IMR-90 (cell line): Measurements from ENCODE around the gene BTAF1. TPM values are rescaled to one million over a fixed set of nuclear protein-coding genes. Genes with fewer than 3 reads are reported as not detected.

ENCODE experiments used
- ATAC-seq: fragments of 200-7000 bp; cut with Tn5 transposase; 2 replicates; pipeline ENCODE4 v1.9.1; 2020; ENCODE audit warnings: low read depth, mild to moderate bottlenecking, moderate library complexity
- BruUV-seq: library from RNA; stranded (reverse); fragments of 400-500 nt; replicated peaks from 2 replicates; lab custom pipeline; 2021; lab: Mats Ljungman, UMichigan
- CTCF ChIA-PET: fragments of 300-600 bp; formaldehyde crosslinking; extraction: SDS; loops from one replicate; lab custom pipeline; 2021; ENCODE audit warnings: antibody characterized with exemption; lab: Yijun Ruan, JAX
- POLR2A ChIA-PET: fragments of 300-600 bp; sonication (Branson Sonifier 250); formaldehyde crosslinking; loops from one replicate; lab custom pipeline; 2022; ENCODE audit warnings: antibody characterized with exemption; ENCODE audit not compliant: unreplicated experiment; lab: Charles Lee
- DNase-seq: peaks from one replicate; pipeline ENCODE4 v3.0.0; 2013
- H2AFZ ChIP-seq: replicated peaks from 2 replicates; pipeline ENCODE3; 2013; ENCODE audit warnings: low read length, mild to moderate bottlenecking; ENCODE audit not compliant: poor library complexity
- H2AK5ac ChIP-seq: 2 replicates; pipeline ENCODE4 v1.6.1; 2013; ENCODE audit warnings: low read depth, low read length, inconsistent platforms
- H2AK9ac ChIP-seq: replicated peaks from 2 replicates; pipeline ENCODE3; 2013; ENCODE audit warnings: mild to moderate bottlenecking, low read depth, low read length, moderate library complexity; ENCODE audit not compliant: poor library complexity
- H2BK120ac ChIP-seq: 2 replicates; pipeline ENCODE4 v1.6.1; 2013; ENCODE audit warnings: low read depth, low read length, inconsistent platforms
- H2BK15ac ChIP-seq: 3 replicates; pipeline ENCODE4 v1.6.1; 2013; ENCODE audit warnings: low read depth, low read length, inconsistent platforms
- H2BK20ac ChIP-seq: 2 replicates; pipeline ENCODE4 v1.6.1; 2013; ENCODE audit warnings: low read depth, mild to moderate bottlenecking, inconsistent platforms, low read length, moderate library complexity
- H2BK5ac ChIP-seq: 2 replicates; pipeline ENCODE4 v1.6.1; 2013; ENCODE audit warnings: mild to moderate bottlenecking, low read depth, low read length, inconsistent platforms; ENCODE audit not compliant: poor library complexity, severe bottlenecking
- H3K14ac ChIP-seq: replicated peaks from 2 replicates; pipeline ENCODE4 v1.6.1; 2013; ENCODE audit warnings: low read depth, low read length, inconsistent platforms
- H3K18ac ChIP-seq: 2 replicates; pipeline ENCODE4 v1.6.1; 2013; ENCODE audit warnings: low read depth, low read length, control low read depth
- H3K23ac ChIP-seq: 2 replicates; pipeline ENCODE4 v1.6.1; 2013; ENCODE audit warnings: low read depth, low read length, inconsistent platforms
- H3K27ac ChIP-seq: 2 replicates; pipeline ENCODE4 v1.5.1; 2013; ENCODE audit warnings: mild to moderate bottlenecking, control low read depth, low read length; ENCODE audit not compliant: insufficient read depth
- H3K27me3 ChIP-seq: 2 replicates; pipeline ENCODE4 v1.6.1; 2013; ENCODE audit warnings: low read length; ENCODE audit not compliant: control insufficient read depth, insufficient read depth
- H3K36me3 ChIP-seq: 2 replicates; pipeline ENCODE4 v1.6.1; 2013; ENCODE audit warnings: low read length, mixed read lengths; ENCODE audit not compliant: control insufficient read depth, insufficient read depth
- H3K4ac ChIP-seq: 2 replicates; pipeline ENCODE4 v1.6.1; 2013; ENCODE audit warnings: low read depth, low read length, inconsistent platforms
- H3K4me1 ChIP-seq: 2 replicates; pipeline ENCODE4 v1.6.1; 2013; ENCODE audit warnings: low read length, mixed read lengths; ENCODE audit not compliant: control insufficient read depth, insufficient read depth
- H3K4me2 ChIP-seq: 2 replicates; pipeline ENCODE4 v1.6.1; 2013; ENCODE audit warnings: low read depth, mild to moderate bottlenecking, control low read depth, low read length, moderate library complexity
- H3K4me3 ChIP-seq: 2 replicates; pipeline ENCODE4 v1.5.1; 2013; ENCODE audit warnings: low read depth, mild to moderate bottlenecking, control low read depth, low read length, moderate library complexity; ENCODE audit not compliant: insufficient read depth
- H3K56ac ChIP-seq: 2 replicates; pipeline ENCODE4 v1.6.1; 2013; ENCODE audit warnings: low read length, inconsistent platforms; ENCODE audit not compliant: insufficient read depth; ENCODE audit errors: extremely low read depth
- H3K79me1 ChIP-seq, 2 experiments: 2 replicates each; pipeline ENCODE4 v1.6.1; 2013; ENCODE audit warnings: low read length in 2 of 2, inconsistent platforms in 1 of 2, low read depth in 1 of 2
- H3K9ac ChIP-seq: 2 replicates; pipeline ENCODE4 v1.6.1; 2013; ENCODE audit warnings: low read depth, low read length, control low read depth
- H3K9me1 ChIP-seq: 2 replicates; pipeline ENCODE4 v1.6.1; 2013; ENCODE audit warnings: low read length, inconsistent platforms; ENCODE audit not compliant: insufficient read depth
- H3K9me3 ChIP-seq: 2 replicates; pipeline ENCODE4 v1.6.1; 2013; ENCODE audit warnings: low read length; ENCODE audit not compliant: control insufficient read depth, insufficient read depth
- H4K20me1 ChIP-seq: 2 replicates; pipeline ENCODE4 v1.6.1; 2013; ENCODE audit warnings: low read length, inconsistent platforms; ENCODE audit not compliant: insufficient read depth
- H4K5ac ChIP-seq: 2 replicates; pipeline ENCODE4 v1.6.1; 2013; ENCODE audit warnings: mild to moderate bottlenecking, low read depth, low read length, control low read depth
- H4K8ac ChIP-seq, 2 experiments: 2 replicates each; pipeline ENCODE4 v1.6.1; 2013; ENCODE audit warnings: low read depth in 2 of 2, low read length in 2 of 2, control low read depth in 1 of 2, inconsistent platforms in 1 of 2
- H4K91ac ChIP-seq: 2 replicates; pipeline ENCODE4 v1.6.1; 2013; ENCODE audit warnings: low read depth, low read length, inconsistent platforms; ENCODE audit not compliant: insufficient read depth
- MXI1 ChIP-seq: IDR thresholded peaks from 2 replicates; pipeline ENCODE4 v1.6.1; 2012; ENCODE audit warnings: low read depth, mild to moderate bottlenecking, low read length, moderate library complexity, borderline replicate concordance
- POLR2A ChIP-seq: IDR thresholded peaks from 2 replicates; pipeline ENCODE4 v1.6.1; 2012; ENCODE audit warnings: mild to moderate bottlenecking, low read depth, low read length
- WGBS, 2 experiments: methylation state at CpG; one replicate each; pipeline versions ENCODE4 v1.1.5 to v1.1.7; 2013; ENCODE audit warnings: missing lambda C conversion rate in 2 of 2; ENCODE audit not compliant: insufficient read length in 1 of 2; ENCODE audit errors: extremely low coverage in 2 of 2; 5-methylcytosine and 5-hydroxymethylcytosine counted together
- dilution Hi-C: fragments of 300-500 bp; cut with HindIII; formaldehyde crosslinking; loops from one replicate; pipeline ENCODE4 v1.14.3; 2018; ENCODE audit warnings: low sequenced_read_pairs; ENCODE audit not compliant: unreplicated experiment
- in situ Hi-C: fragments of 300-500 bp; cut with MboI; formaldehyde crosslinking; loops from 3 replicates; pipeline ENCODE4 v1.14.3; 2019; ENCODE audit warnings: low sequenced_read_pairs, inconsistent platforms, mixed read lengths
- intact Hi-C: fragments of 100-400 bp; cut with micrococcal nuclease; formaldehyde crosslinking; loops from 2 replicates; pipeline ENCODE4 v1.10.0; 2022
- polyA plus RNA-seq, 3 experiments: library from polyadenylated mRNA; depleted of rRNA; stranded (reverse); fragments of >200 nt; gene quantifications; 2 replicates each; pipeline ENCODE4 v1.2.3, GENCODE V29; 2012; ENCODE audit warnings: low replicate concordance in 1 of 3
- total RNA-seq: library from RNA; depleted of rRNA; stranded (reverse); fragments of >200 nt; gene quantifications from 2 replicates; pipeline ENCODE4 v1.2.3, GENCODE V29; 2012

BTAF1 gene
- total and polyA plus RNA-seq, 2 of the 4 experiments (the other 2 are of a cell fraction): 15.0 to 42.3 TPM

GRCh38 chr10:92052741-92053140 is 129.2 kb downstream of the BTAF1 start:
- Histone ChIP-seq H3K23ac (no peak overlapping the region), H3K9me1 (peaks cover 3% of the 10 kb centered on the region; the same call in 1 of the 2 replicates), H3K9me3 (no peaks in the 10 kb centered on the region), H2AK9ac (no peak overlapping the region), H2AK5ac (no peak overlapping the region), H4K8ac (no peak overlapping the region), H3K9ac (no peak overlapping the region), H3K27ac (no peak overlapping the region), H3K79me1 (no peaks in the 10 kb centered on the region), H3K4me2 (no peak overlapping the region), H3K56ac (no peak overlapping the region), H3K27me3 (no peaks in the 10 kb centered on the region), H2BK15ac (no peak overlapping the region), H3K36me3 (no peaks in the 10 kb centered on the region), H4K20me1 (no peaks in the 10 kb centered on the region), H3K4me1 (no peaks in the 10 kb centered on the region; the same call in 1 of the 2 replicates), H3K14ac (no peak overlapping the region), H2AFZ (no peak overlapping the region), H4K5ac (no peak overlapping the region), H2BK20ac (no peak overlapping the region), H3K4me3 (no peak overlapping the region), H2BK5ac (no peak overlapping the region), H4K91ac (no peak overlapping the region), H2BK120ac (no peak overlapping the region), H3K18ac (no peak overlapping the region), H3K4ac (no peak overlapping the region)
- ATAC-seq (no peak), DNase-seq (no peak)
- WGBS, 2 experiments: 80% methylated on average over 1 of the region's 5 CpGs; no CpG with 5 or more reads in 1 of the 2 experiments
- intact Hi-C loops: no loop called here
- TF ChIP-seq MXI1 (no peak), POLR2A (no peak)
- no TSS peak for BruUV-seq
- CTCF ChIA-PET: no interaction called here
- in situ Hi-C loops: no loop called here
- dilution Hi-C loops: no loop called here
- POLR2A ChIA-PET: no interaction called here
